Measurements from ENCODE around the gene AUTS2. TPM values are rescaled to one million over a fixed set of nuclear protein-coding genes. Genes with fewer than 3 reads are reported as not detected.
A peak's percentile ranks its signal among the peaks of the same experiment; 100 is the strongest.

AUTS2 gene
- total and polyA plus RNA-seq, 10 of the 15 experiments (the other 5 are each of a cell fraction or from before 2014, with no cell fraction given): 6.4 to 55.6 (median 21.6) TPM

DNA sequence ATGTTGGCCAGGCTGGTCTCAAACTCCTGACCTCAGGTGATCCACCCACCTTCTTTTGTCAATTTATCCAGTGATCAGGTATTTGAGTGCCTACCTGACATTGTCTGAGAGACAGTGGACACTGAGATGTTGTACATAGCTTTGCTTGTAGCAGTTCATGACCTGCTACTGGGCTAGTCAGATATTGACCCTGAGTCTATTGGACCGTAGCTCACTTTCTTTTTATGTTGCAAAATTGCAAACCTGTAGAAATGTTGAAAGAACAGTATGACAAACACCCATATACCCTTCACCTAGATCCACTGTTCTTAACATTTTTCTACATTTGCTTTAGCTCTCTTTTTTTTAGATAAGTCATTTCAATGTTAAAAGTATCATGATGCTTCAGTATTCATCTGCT lies 1123.2 kb downstream of the AUTS2 start:
- ATAC-seq (peak; percentile 33), DNase-seq (ENCODE audit: low read depth, low spot score) (no peak), FAIRE-seq (no peak)
- no peaks in the 10 kb centered on the region for H3K9me3 ChIP-seq (replicated peaks; ENCODE audit: control insufficient read depth, insufficient read depth, low read length)
- ChIA-PET RAD21 (ENCODE audit: unreplicated experiment) (interaction anchor here (0.9 to 11.9 kb wide), 10 partner anchors 9 to 55 kb away, joined by 3 to 125 read pairs (median 8); no protein-coding TSS in a partner anchor), SMC1A (ENCODE audit: uncharacterized antibody, unreplicated experiment) (interaction anchor here (0.8 to 8.8 kb wide), 13 partner anchors 8 to 113 kb away, joined by 3 to 148 read pairs (median 8); no protein-coding TSS in a partner anchor), POLR2A (interaction anchor here (0.9 to 2.4 kb wide), 9 partner anchors 11 to 56 kb away, joined by 3 to 12 read pairs (median 5); no protein-coding TSS in a partner anchor), CTCF (interaction anchor here (0.7 to 8.3 kb wide), 7 partner anchors 10 to 64 kb away, joined by 3 to 131 read pairs (median 8); no protein-coding TSS in a partner anchor)
- no peak overlapping the region for H2AFZ ChIP-seq (ENCODE audit: control insufficient read depth, low read depth, low read length)
- no peaks in the 10 kb centered on the region for H4K20me1 ChIP-seq (ENCODE audit: control insufficient read depth, insufficient read depth)
- no TSS peak for BruUV-seq (replicated peaks)
- H3K9ac ChIP-seq (ENCODE audit: control insufficient read depth, insufficient read depth, low read length): no peak overlapping the region
- H3K27ac ChIP-seq (ENCODE audit: control insufficient read depth, insufficient read depth): peak overlapping the region; percentile 17; the same call in 1 of the 2 replicates
- H3K4me3 ChIP-seq: no peak overlapping the region
- H3K27me3 ChIP-seq (replicated peaks in 1 of 2; ENCODE audit: control insufficient read depth in 2 of 2, insufficient read depth in 2 of 2, low read length in 1 of 2): no peaks in the 10 kb centered on the region
- peaks cover 0 to 3% of the 10 kb centered on the region in 2 experiments for H3K36me3 ChIP-seq (ENCODE audit: control insufficient read depth in 2 of 2, insufficient read depth in 2 of 2, low read length in 1 of 2)
- H3K4me2 ChIP-seq (ENCODE audit: control insufficient read depth, insufficient read depth): no peak overlapping the region
- TF ChIP-seq SMARCA5 (IDR thresholded peaks at IDR 0.05) (no peak), TCF12 (IDR thresholded peaks at IDR 0.05; ENCODE audit: low read depth, low read length) (no peak), NFIC (IDR thresholded peaks at IDR 0.05; ENCODE audit: low read depth, low read length) (no peak), STAT1 (conservative IDR thresholded peaks at IDR 0.05) (no peak), SIN3A (IDR thresholded peaks at IDR 0.05; ENCODE audit: low read depth, low read length) (no peak), NR2F1 (conservative IDR thresholded peaks at IDR 0.05) (0 out of 2 replicates have a peak, but pooled peaks have one; percentile 15)
- TF ChIP-seq, protein P1, sequence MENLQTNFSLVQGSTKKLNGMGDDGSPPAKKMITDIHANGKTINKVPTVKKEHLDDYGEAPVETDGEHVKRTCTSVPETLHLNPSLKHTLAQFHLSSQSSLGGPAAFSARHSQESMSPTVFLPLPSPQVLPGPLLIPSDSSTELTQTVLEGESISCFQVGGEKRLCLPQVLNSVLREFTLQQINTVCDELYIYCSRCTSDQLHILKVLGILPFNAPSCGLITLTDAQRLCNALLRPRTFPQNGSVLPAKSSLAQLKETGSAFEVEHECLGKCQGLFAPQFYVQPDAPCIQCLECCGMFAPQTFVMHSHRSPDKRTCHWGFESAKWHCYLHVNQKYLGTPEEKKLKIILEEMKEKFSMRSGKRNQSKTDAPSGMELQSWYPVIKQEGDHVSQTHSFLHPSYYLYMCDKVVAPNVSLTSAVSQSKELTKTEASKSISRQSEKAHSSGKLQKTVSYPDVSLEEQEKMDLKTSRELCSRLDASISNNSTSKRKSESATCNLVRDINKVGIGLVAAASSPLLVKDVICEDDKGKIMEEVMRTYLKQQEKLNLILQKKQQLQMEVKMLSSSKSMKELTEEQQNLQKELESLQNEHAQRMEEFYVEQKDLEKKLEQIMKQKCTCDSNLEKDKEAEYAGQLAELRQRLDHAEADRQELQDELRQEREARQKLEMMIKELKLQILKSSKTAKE (IDR thresholded peaks at IDR 0.05; ENCODE audit: low read depth, poor library complexity, severe bottlenecking): no peak
- TF ChIP-seq, protein P2, sequence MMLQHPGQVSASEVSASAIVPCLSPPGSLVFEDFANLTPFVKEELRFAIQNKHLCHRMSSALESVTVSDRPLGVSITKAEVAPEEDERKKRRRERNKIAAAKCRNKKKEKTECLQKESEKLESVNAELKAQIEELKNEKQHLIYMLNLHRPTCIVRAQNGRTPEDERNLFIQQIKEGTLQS (IDR thresholded peaks at IDR 0.05; ENCODE audit: borderline replicate concordance, extremely low read depth, low read depth, low read length): no peak
- WGBS (ENCODE audit: insufficient coverage, insufficient replicate concordance, low lambda C conversion rate, missing lambda C conversion rate): 100% methylated on average over 1 of the region's 1 CpG
- intact Hi-C loops (cut with micrococcal nuclease; ENCODE audit: unreplicated experiment) (no loop called here), in situ Hi-C loops (cut with MboI) (no loop called here)
- peaks cover 42% of the 10 kb centered on the region for H3K4me1 ChIP-seq (ENCODE audit: control insufficient read depth, insufficient read depth, low read length)
- peaks cover 80% of the 10 kb centered on the region for H3K79me2 ChIP-seq (ENCODE audit: control insufficient read depth, insufficient read depth, low read length)

All from GM12878 (cell line).